Fibroblast of gingiva (primary cell): Measurements from ENCODE around the gene HSPA8.
"Not testable (repeated sequence)": the region's sequence is repeated elsewhere in the genome, so short reads cannot be mapped to it uniquely, and the experiment has no call there.

ENCODE experiments used
- DNase-seq: peaks from one replicate; pipeline ENCODE4 v3.0.0-alpha.2; 2011; ENCODE audit warnings: low read depth

Gene HSPA8

DNA sequence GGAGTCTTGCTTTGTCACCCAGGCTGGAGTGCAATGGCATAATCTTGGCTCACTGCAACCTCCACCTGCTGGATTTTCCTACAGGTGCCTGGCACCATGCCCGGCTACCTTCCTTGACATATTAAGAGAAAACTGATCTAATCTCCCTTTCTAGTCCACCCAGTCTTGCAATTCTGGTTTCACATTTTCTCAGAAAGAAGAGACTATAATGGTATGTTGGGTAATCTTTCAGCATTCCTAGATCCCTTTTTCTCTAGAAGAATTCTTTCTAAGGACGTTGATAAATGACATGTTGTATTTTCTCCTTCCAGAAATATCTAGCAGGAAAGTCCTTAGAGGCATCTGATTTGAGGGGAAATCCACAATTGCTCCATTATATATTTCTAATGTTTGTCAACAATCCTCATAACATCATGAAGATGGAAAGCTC, 10.4 kb upstream of the HSPA8 start:
- DNase-seq = no peak

DNA sequence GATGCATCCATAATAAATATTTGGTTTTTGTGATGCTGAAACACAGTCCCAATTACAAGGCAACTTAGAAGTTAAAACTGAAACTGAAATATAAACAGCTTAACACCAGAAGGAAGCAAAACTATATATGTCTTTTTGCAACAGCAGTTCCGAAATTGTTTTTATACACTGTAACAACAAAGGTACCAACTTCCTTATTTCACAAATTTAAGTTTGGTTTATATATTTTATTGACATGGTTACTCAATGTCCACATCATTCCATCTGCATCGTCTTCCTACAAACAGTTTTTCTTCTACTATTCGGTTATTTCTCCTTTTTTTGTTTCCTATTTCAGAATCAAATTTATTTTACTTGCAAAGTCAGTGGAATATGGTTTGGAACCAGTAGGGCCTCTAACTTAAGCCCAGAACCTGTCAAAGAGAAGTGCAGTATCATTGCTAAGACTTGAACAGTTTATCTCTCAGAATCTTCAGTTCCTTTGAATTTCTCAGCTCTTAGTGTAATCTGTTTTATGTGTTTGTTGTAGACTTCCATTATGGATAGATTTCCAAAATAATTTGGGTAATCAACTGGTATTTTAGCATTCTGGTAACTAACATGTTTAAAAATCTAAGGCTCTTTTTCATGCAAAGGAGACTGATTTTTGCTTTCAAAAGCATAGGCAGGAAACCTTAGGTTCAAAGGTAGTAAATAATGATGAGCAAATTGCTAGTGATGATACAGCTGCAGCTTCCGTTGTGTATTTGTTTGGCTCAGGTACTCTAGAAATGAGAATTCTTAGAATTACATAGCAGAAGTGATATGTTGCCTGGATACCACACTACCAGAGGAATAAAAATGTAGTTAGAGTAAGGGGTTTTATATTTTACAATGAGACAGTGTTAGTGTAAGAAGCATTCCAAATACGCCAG, 8.2 kb upstream of the HSPA8 start:
- no peak for DNase-seq

DNA sequence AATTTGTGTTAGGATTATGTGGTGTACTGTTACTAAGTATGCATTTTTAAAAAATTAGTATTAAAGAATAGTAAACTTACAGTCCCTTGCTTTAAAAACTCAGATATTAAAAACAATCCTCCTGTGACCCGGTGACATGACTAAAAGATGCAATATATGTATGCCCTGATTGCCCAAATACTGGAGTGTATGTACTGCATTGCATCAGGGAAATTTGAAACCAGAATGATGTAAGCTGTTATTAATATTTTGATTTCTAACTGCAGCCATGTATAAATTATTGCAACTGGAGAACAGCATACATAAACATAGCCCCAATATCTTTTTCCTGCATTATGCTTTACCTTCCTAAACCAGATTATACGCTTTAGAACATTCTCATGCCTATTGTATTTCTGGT, 3.7 kb upstream of the HSPA8 start:
- DNase-seq = peak; percentile 79

DNA sequence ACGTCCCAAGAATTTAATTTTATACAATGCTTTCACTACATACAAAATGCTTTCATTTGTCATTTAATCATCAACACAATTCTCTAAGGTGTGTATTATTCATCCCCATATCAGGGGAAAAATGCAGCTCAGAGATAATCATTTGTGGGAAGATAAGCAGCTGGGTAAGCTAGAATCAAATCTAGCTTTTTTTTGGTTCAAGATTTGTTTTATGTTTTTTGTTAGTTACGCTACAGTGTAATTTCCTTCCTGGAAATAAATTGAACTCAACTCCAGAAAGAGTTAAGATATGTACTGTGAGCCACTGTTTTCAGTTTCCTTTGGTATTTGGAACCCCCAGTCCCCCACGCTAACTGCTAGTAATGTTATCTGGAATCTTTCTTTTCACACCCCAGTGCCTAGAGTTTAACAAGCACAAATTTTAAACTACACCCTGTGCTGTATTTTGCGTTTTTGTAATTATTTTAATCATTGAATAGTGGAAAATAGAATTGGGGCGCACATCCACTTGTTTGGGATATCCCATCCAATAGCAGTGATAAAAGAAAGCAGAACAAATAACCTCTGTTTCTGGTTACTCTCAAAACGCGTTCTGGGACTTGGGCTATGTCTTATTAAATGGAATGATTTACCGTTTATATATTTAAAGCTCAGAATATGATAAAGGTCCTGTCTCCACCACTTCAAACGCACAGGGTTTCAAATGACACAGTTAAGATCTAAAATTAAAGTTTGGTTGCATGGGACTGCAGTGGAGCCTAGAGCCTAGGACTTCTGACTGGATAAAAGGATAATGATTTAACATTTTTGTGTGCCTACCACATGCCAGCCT, 2.1 kb upstream of the HSPA8 start:
- no peak for DNase-seq

DNA sequence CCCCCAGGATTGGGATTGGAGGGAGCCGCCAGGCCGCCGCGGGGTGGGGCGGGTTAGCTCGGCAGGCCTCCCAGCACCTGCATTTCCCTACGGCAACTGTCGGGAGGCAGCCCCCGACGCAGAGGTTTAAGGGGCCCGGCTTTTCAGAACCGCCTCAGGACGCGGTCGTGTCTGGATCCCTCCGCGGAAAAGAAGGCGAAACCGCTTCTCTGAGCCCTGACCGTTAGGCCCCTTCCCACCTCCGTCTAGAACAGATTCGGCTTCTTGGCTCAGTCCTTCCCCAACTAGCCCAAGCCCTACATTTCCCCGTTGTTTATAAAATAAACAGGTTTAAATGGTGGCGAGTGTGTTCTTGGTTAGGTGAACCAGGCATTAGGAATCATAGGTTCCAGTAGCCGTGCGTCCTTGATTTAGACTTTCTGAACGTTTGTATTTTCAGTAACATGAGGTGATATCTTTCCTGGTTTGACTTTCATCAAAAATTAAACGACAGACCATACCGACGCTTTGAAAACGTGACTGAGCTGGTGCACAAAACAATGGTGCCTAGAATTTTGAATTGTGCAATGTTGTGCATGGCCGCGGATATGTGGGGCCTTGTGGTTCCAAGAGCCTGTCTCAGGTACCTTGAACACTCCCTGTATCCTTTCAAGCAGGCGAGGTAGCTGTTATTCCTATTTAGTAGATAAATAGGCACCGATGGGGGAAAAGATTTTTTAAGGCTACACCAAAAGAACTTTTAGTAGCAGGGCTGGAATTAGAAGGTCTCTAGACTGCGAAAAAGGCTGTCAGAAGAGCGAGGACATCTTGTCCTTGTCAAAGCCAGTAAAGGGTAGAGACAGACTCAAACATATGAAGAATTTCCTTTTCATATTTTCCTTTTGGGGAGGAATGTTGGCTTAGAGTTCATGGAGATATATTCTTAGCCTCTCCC, 1.2 kb upstream of the HSPA8 start:
- DNase-seq = peak; percentile 55

DNA sequence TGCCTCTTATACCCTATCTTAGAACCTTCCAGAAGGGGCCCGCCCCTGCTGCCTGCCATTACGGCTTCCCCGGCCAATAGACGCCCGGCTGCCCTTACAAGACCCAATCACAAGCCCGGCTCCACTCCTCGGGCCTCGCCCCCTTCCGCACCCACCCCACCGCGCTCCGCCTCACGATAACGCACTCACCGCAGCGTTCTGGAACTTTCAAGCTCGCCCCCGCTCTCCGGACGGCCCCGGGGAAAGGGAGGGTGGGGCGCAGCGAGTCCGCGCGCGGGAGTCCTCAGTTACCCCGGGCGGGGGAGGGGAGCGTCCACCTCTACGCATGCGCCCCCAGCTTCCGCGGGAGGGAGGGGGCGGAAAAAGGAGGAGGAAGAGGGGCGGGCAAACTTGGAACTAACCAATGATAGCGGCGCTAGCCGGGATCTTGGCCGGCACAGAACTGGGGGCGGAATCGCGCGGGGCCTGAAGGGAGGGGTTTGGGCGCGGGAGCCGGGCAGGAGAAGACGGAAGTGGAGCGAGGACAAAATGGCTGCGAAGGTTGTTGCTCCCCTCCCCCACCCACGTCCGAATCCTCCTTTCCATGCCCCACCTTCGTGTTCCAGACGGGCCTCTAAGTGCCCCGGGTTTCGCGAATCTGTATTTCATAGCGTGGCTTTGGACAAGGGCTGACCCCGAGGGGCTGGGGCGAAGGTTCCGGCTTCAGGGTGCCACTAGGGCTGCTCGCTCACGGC, 389 bp upstream of the HSPA8 start:
- DNase-seq = peak; percentile 100

DNA sequence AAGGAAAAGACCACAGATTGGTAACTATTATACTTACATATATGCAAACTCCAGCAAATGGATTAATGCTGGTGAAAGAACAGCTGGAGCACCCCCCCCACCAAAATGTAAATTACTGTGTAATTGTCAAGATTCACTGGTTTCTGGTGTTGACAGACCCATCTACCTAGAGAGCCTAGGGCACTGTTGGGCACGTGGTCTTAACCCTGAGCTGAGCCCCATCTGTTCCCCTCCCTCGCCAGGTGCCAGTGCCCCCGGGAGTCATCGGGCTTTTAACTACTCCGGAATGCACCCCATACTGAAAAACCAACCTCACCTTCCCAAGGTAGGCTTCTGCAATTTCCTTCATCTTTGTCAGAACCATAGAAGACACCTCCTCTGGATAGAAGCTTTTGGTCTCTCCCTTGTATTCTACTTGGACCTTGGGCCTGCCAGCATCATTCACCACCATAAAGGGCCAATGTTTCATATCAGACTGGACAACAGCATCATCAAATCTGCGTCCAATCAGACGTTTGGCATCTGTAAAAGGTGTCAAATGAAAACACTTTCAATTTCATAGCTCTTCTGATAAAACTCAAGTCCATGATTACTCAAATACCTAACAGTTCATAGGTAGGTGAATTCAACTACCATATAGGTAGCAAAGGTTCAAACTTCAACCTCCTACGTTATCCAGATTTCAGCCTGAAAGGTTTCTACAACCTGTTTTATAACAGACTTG, 1.5 kb downstream of the HSPA8 start:
- DNase-seq = no peak

DNA sequence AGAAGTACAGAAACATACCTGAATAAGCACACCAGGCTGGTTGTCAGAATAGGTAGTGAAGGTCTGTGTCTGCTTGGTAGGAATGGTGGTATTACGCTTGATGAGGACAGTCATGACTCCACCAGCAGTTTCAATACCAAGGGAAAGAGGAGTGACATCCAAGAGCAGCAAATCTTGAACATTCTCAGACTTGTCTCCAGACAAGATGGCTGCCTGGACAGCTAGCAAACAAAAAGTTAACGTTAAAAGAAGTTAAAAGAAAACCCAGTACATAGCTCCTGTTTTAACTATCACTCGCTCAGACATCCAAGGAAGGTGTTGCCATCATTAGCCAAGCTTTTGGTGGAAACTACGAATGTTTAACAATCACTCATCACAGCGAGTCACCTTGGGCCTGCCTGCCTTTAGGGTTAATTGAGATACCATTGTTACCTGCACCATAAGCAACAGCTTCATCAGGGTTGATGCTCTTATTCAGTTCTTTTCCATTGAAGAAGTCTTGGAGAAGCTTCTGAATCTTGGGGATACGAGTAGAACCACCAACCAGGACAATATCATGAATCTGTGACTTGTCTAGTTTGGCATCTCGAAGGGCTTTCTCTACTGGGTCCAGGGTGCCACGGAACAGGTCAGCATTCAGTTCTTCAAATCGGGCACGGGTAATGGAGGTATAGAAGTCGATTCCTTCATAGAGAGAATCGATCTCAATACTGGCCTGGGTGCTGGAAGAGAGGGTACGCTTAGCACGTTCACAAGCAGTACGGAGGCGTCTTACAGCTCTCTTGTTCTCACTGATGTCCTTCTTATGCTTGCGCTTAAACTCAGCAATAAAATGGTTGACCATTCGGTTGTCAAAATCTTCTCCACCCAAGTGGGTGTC, 2.7 kb downstream of the HSPA8 start:
- DNase-seq = not testable (repeated sequence)

DNA sequence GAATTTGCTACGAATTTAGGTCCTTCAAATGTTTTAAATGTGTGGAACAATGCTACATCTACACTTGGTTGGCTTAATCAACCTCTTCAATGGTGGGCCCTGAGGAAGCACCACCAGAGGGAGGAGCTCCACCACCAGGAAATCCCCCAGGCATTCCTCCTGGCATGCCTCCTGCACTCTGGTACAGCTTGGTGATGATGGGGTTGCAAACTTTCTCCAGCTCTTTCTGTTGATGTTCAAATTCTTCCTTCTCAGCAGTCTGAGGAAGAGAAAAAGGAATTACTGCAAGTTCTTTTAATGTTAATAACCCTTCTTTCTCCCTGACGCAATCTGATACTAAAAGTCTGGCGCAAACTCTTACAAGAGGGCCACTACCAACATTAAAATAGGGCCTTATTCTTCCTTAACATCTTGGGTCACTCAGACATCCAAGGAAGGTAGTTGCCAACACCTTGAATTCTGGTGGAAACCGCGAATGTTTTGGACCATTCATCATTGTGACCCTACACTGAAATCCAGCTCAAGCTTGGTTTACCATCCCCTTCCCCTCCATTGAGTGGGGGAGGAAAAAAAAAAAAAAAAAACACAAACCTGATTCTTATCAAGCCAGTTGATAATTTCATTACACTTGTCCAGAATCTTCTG, 4.2 kb downstream of the HSPA8 start:
- DNase-seq = no peak

DNA sequence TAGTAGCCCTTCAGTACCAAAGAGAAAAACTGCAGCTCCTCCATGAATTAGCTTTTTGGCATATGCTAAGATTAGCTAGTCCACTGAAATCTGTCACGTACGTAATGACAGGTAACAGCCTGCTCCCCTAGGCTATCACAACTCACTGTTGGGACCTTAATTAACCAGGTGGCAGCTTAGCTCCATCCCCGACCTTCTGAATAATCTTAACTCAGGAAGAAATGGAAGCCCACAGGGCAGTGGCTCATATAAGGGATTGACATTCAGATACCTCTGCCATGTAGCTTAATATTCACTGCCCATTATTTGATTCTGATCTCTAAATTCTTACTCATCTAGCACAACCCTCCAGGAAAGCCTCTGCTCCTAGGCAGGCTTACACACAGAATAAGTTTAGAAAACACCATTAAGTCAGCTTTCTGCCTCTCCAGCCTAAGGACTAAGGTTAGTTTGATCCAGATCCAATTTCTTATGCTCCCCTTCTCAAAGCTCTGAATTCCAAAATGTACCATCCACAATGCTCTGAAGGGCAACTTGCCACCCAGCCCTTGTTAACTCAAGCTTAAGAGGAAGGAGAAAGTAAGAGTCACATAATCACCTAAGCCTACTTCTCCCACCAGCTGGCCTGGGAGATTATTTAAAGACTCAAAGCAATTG, 5.0 kb downstream of the HSPA8 start:
- no peak for DNase-seq

DNA sequence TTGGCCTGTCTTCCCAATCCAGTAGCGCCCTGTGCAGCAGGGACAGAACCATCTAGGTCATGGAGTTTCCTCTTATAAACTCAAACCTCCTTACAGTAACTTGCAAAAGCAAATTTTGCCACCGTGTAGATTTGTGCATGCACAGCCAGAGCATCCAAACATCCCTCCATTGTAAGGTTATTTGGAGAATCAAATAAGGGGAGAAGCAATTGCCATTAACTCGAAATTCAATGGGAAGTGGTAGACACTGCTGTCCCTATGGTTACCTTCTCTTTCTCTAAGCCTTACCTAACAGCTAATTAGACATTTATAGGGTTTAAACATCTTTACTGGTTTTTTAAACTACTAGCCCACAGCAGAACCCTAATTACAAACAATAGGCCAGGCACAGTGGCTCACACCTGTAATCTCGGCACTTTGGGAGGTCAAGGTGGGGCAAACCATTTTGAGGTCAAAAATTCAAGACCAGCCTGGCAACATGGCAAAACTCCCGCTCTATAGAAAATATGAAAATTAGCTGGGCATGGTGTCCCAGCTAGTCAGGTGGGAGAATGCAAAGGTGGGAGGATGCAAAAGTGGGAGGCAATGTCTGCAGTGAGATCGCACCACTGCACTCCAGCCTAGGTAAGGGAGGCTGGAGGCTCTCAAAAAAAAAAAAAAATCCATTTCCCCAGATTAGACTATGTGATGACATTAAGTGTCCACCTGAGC, 6.6 kb downstream of the HSPA8 start:
- no peak for DNase-seq

DNA sequence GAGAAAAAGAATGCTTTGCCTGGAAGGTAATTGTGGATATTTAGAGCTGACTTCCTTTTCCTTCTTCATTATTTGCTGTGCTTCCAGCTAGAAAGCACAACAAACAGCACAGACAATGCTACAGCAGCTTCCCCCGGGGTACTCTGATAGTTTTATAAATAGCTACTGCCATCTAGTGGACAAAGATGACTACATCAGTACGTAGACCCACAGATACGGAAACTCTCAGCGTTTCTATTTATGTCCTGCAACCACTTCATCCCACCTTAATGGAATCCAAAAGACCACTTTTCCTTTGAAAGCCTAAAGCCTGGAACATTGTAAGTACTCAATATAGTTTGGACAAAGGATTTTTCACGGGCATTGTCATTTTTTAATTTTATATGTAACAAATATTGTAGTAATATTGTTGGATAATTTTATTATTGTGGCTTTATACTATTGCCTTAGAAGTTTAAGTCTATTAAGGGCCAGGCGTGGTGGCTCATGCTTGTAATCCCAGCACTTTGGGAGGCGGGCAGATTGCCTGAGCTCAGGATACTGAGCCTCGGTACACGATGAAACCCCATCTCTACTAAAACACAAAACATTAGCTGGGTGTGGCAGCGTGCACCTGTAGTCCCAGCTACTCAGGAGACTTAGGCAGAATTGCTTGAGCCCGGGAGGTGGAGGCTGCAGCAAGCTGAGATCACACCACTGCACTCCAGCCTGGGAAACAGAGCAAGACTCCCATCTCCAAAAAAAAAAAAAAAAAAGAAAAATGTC, 7.5 kb downstream of the HSPA8 start:
- peak; percentile 58 for DNase-seq

DNA sequence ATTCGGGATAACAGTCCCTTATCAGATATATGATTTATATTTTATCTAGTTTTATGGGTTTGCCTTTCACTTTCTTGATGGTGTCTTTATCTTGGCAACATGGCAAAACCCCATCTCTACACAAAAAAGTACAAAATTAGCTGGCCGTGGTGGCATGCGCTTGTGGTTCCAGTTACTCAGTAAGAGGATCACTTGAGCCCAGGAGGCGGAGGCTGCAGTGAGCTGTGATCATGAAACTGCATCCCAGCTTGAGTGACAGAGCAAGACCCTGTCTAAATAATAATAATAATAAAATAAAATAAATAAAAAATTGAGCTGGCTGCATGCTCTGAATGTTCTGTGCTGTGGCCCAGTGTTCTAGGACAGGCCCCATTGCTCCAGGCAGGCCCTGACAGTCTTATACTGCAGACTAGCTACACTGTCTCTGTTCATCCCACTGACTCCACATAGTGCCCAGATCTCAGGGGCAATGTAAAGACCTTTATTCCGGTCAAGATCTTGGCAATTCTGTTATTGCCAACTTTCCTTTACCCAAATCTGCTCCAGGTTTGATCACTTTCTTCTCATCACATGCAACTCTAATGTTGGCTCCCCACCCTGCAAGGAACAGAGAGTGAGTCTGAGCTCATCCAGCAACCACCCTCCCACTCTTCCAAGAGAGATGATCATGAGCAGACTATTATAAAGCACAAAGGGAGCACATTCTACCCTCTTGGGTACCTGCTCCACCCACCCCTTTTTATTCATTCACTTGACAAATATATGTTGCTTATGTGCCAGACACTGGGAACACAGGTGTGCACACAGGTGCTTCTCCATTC, 8.8 kb downstream of the HSPA8 start:
- no peak for DNase-seq

DNA sequence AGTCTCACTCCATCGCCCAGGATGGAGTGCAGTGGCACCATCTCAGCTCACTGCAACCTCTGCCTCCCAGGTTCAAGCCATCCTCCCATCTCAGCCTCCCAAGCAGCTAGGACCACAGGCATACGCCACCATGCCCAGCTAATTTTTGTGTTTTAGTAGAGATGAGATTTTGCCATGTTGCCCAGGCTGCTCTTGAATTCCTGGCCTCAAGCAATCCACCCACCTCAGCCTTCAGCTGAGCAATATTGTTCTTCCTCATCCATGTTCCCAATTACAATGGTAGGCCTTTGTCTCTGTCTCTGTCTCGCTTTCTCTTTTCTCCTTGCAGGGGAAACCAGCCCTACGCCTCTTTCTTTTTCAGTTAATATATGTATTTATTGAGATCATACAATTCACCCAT, 10.3 kb downstream of the HSPA8 start:
- no peak for DNase-seq

DNA sequence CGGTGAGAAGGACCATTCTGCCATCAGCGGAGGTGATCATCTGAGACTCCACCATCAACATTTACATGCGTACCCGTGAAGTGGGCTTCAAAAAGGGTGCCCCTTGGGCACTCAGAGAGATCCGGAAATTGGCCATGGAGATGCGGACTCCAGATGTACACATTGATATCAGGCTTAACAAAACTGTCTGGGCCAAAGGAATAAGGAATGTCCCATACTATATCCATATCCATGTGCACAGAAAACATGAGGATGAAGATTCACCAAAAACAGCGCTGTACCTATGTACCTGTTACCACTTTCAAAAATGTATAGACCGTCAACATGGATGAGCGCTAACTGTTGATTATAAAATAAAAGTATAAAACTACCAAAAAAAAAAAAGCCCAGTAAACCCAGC, 10.8 kb downstream of the HSPA8 start:
- DNase-seq = no peak

DNA sequence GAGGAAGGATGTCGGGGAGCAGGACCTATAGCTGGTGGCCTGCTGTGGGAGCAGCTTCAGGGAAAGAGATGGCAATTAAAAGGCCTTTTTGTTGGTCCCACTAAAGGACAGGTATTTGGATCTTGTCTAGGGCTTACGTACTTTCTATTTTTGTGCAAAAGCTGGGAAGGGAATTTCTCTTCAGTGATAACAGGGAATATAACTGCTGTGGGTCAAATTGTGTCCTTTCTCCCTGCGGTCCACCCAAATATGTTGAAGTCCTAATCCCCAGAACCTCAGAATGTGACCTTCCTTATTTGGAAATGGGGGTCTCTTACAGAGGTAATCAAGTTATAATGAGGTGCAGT, 14.0 kb downstream of the HSPA8 start:
- DNase-seq = no peak
